ENCODE results near the gene DENND1B.

GRCh38 chr1:197572169-197572568 lies 203.1 kb downstream of the DENND1B start:
- TF ChIP-seq CTCF (conservative IDR thresholded peaks at IDR 0.05), result no peak
- TF ChIP-seq ZFX (IDR thresholded peaks at IDR 0.05), result no peak

Data from C4-2B (cell line).